ENCODE results near the gene SHISAL2A.

DNA sequence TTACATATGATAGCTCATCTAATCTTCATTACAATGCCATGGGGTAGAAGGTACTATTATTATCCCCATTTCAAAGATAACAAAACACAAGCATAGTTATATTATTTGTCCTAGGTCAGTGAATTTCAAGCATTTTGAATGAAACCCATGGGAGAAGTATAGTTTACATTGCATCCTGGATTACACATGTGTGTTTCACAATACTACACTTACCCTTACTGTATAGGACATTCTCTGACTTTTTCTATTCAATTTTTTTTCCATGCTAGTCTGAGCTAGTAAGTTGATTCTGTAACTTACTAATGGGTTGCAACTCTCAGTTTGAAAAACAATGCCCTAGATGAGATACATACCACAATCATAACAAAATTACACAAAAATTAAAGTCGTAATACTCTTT, 39.5 kb upstream of the SHISAL2A start:
- TF ChIP-seq, protein P1, sequence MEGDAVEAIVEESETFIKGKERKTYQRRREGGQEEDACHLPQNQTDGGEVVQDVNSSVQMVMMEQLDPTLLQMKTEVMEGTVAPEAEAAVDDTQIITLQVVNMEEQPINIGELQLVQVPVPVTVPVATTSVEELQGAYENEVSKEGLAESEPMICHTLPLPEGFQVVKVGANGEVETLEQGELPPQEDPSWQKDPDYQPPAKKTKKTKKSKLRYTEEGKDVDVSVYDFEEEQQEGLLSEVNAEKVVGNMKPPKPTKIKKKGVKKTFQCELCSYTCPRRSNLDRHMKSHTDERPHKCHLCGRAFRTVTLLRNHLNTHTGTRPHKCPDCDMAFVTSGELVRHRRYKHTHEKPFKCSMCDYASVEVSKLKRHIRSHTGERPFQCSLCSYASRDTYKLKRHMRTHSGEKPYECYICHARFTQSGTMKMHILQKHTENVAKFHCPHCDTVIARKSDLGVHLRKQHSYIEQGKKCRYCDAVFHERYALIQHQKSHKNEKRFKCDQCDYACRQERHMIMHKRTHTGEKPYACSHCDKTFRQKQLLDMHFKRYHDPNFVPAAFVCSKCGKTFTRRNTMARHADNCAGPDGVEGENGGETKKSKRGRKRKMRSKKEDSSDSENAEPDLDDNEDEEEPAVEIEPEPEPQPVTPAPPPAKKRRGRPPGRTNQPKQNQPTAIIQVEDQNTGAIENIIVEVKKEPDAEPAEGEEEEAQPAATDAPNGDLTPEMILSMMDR (optimal IDR thresholded peaks at IDR 0.05 in 1 of 3, IDR thresholded peaks at IDR 0.05 in 1 of 3, conservative IDR thresholded peaks at IDR 0.05 in 1 of 3; ENCODE audit: extremely low read depth in 1 of 3, insufficient read depth in 2 of 3, low read length in 3 of 3), result no peak
- no peak for TF ChIP-seq EZH2 (IDR thresholded peaks at IDR 0.05; ENCODE audit: low read length)
